Measurements from ENCODE around the gene RCL1. TPM values are rescaled to one million over a fixed set of nuclear protein-coding genes. Genes with fewer than 3 reads are reported as not detected.

Gene RCL1
- total RNA-seq, 4 donors from 2014 or later: 15.6 to 29.3 (median 18.3) TPM

GRCh38 chr9:4839470-4839912, 46.7 kb downstream of the RCL1 start:
- H3K4me1 ChIP-seq: no peaks in the 10 kb centered on the region
- WGBS, 2 donors: 100% methylated on average over 1 of the region's 1 CpG
- peaks cover 0 to 5% of the 10 kb centered on the region in 2 donors for H3K36me3 ChIP-seq
- TF ChIP-seq POLR2A (IDR thresholded peaks at IDR 0.05) (no peak), CTCF (IDR thresholded peaks at IDR 0.05) (no peak)
- H3K4me3 ChIP-seq (replicated peaks in 1 of 3): no peak overlapping the region
- H3K9me3 ChIP-seq: no peaks in the 10 kb centered on the region
- H3K27ac ChIP-seq: no peak overlapping the region
- H3K27me3 ChIP-seq: no peaks in the 10 kb centered on the region
- intact Hi-C loops (cut with DNase I): no loop called here
- DNase-seq: no peak

DNA sequence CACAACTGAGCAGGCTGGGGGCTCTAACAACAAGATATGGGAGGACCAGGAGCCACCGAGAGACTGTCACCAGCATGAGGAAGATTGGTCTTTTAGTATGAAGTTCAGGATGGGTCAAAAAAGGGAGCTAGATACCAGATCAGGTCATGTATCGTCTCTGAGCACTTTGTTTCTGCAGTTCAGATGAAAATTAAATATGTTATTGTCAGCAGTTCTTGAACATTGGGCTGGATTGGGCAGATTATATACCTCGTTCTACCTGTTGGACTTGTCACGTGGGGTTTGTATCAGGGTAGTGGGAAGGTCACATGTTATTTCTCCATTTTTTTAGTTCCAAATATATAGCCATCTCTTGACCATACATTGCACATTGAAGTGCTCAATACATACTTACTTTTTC, 47.3 kb downstream of the RCL1 start:
- DNase-seq: no peak
- WGBS, 2 donors: 96 to 97% methylated on average over 4 of the region's 4 CpGs
- TF ChIP-seq CTCF (IDR thresholded peaks at IDR 0.05) (no peak), POLR2A (IDR thresholded peaks at IDR 0.05) (no peak)
- no peak overlapping the region for H3K27ac ChIP-seq
- H3K4me3 ChIP-seq (replicated peaks in 1 of 3): no peak overlapping the region
- no peaks in the 10 kb centered on the region for H3K9me3 ChIP-seq
- H3K27me3 ChIP-seq: no peaks in the 10 kb centered on the region
- no peaks in the 10 kb centered on the region for H3K4me1 ChIP-seq
- peaks cover 0 to 5% of the 10 kb centered on the region in 2 donors for H3K36me3 ChIP-seq
- intact Hi-C loops (cut with DNase I): no loop called here

DNA sequence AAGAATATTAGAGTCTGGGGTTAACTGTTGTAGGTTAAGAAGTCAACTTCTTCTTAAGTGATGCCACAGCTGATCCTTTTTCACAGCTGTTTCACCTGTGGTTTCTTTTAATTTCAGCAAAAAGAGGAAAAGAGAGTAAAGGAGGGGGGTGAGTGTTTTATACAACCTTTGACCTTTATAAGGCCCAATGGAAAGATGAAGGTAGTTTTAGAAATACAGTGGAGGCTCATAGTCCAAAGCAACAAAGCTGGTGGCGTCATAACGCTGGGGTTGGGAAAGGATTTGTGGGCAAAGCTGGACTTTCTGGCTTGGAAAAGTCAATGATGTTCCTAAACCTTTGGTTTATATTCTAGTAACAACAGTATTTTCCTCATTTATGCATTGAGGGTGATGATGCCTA, 49.5 kb downstream of the RCL1 start:
- TF ChIP-seq CTCF (IDR thresholded peaks at IDR 0.05) (no peak), POLR2A (IDR thresholded peaks at IDR 0.05) (no peak)
- intact Hi-C loops (cut with DNase I): no loop called here
- Histone ChIP-seq H3K4me1 (no peaks in the 10 kb centered on the region), H3K4me3 (replicated peaks in 1 of 3) (no peak overlapping the region), H3K36me3 (peaks cover 0 to 5% of the 10 kb centered on the region in 2 donors), H3K9me3 (no peaks in the 10 kb centered on the region), H3K27me3 (no peaks in the 10 kb centered on the region), H3K27ac (no peak overlapping the region)
- DNase-seq: no peak
- WGBS, 2 donors: 96 to 99% methylated on average over 2 of the region's 2 CpGs

- 93 to 97% methylated on average over 4 of the region's 4 CpGs for WGBS, 2 donors
- intact Hi-C loops (cut with DNase I): no loop called here
These were observed 50.0 kb downstream of the RCL1 start for GRCh38 chr9:4842734-4843133.

More at GRCh38 chr9:4842734-4843133, 50.0 kb downstream of the RCL1 start:
- Histone ChIP-seq H3K4me3 (replicated peaks in 1 of 3) (no peak overlapping the region), H3K36me3 (peaks cover 0 to 5% of the 10 kb centered on the region in 2 donors), H3K27ac (no peak overlapping the region), H3K27me3 (no peaks in the 10 kb centered on the region), H3K4me1 (no peaks in the 10 kb centered on the region), H3K9me3 (no peaks in the 10 kb centered on the region)
- no peak for TF ChIP-seq CTCF (IDR thresholded peaks at IDR 0.05)
- TF ChIP-seq POLR2A (IDR thresholded peaks at IDR 0.05): no peak
- DNase-seq: no peak

Measured in thyroid gland (tissue), 4 donors.